Fibroblast of villous mesenchyme (primary cell): ENCODE data around the gene RCAN2. TPM values are rescaled to one million over a fixed set of nuclear protein-coding genes. Genes with fewer than 3 reads are reported as not detected.

Experiments used
- DNase-seq: peaks from one replicate; pipeline ENCODE4 v3.0.0-alpha.2; 2010; ENCODE audit warnings: low read depth
- H3K4me3 ChIP-seq: 2 replicates; pipeline ENCODE4 v1.5.1; 2011; ENCODE audit warnings: low read depth, mild to moderate bottlenecking, low read length
- total RNA-seq: library from RNA; depleted of rRNA; stranded (reverse); fragments of >200 nt; gene quantifications from 2 replicates; pipeline ENCODE4 v1.2.3, GENCODE V29; 2012
- TF ChIP-seq, protein P1 (sequence below): IDR thresholded peaks from 2 replicates; pipeline ENCODE4 v1.5.1; 2012; ENCODE audit warnings: low read depth, mild to moderate bottlenecking, low read length; ENCODE audit not compliant: insufficient read depth

The RCAN2 gene
- total RNA-seq, 1 donor = 1.7 TPM

DNA sequence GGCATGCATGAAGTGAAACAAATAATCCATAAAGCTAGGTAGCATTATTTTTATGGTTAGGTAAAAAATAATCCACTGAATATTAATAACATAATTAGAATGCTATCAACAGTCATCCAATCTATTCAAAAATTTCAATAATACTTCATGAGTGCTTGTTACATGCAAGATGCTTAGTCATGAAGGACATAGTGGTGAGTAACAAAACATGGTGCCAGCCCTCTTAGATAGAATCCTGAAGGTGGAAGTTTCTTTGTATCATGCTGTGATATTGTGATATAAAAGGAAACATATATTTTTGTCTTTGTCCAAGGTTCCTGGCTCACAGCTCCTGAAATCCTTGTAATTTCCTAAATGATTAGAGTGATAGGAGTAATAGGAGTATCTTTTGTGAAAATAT is 14.9 kb downstream of the RCAN2 start:
- no peak for DNase-seq
- H3K4me3 ChIP-seq = no peak overlapping the region

DNA sequence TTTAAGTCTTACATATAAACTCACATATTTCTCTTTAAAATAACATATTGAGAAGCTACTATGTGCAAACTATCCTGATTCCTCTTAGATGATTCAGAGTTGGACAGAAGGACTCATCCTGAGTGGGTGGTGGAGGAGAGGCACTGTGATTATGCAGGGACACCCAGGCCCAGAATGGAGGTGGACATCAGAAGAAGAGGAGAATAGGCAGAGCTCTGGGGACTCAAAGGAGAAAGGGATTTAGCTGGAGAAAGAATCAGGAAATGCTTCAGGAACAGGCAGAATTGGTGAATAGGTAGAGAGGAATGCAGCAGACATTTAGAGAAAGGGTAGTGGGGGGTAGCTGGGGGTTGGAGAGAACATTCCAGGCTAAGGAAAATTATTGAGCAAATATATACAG is 17.4 kb downstream of the RCAN2 start:
- H3K4me3 ChIP-seq = no peak overlapping the region
- TF ChIP-seq, protein P1, sequence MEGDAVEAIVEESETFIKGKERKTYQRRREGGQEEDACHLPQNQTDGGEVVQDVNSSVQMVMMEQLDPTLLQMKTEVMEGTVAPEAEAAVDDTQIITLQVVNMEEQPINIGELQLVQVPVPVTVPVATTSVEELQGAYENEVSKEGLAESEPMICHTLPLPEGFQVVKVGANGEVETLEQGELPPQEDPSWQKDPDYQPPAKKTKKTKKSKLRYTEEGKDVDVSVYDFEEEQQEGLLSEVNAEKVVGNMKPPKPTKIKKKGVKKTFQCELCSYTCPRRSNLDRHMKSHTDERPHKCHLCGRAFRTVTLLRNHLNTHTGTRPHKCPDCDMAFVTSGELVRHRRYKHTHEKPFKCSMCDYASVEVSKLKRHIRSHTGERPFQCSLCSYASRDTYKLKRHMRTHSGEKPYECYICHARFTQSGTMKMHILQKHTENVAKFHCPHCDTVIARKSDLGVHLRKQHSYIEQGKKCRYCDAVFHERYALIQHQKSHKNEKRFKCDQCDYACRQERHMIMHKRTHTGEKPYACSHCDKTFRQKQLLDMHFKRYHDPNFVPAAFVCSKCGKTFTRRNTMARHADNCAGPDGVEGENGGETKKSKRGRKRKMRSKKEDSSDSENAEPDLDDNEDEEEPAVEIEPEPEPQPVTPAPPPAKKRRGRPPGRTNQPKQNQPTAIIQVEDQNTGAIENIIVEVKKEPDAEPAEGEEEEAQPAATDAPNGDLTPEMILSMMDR = no peak
- no peak for DNase-seq

More for the DNA sequence above, 14.9 kb downstream of the RCAN2 start:
- TF ChIP-seq, protein P1 = no peak

DNA sequence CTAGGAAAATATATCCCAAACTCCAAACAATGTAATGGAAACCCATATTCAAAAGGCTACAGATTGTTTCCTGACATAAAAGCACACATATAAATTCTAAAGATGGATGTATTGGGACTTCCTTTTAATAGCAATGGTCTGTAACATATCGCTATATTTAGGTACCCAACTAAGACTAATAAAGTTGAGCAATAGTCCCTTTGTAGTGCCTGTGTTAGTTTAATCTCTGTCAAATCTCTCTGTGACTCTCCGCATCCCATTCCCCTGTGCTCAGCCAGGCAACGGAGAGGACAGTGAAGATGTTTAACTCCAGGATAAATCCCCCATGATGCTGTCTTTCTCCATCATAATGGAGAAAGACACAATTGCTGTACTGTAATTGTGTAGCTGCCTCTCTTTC is 19.0 kb downstream of the RCAN2 start:
- no peak for DNase-seq
- TF ChIP-seq, protein P1 = no peak
- no peak overlapping the region for H3K4me3 ChIP-seq

DNA sequence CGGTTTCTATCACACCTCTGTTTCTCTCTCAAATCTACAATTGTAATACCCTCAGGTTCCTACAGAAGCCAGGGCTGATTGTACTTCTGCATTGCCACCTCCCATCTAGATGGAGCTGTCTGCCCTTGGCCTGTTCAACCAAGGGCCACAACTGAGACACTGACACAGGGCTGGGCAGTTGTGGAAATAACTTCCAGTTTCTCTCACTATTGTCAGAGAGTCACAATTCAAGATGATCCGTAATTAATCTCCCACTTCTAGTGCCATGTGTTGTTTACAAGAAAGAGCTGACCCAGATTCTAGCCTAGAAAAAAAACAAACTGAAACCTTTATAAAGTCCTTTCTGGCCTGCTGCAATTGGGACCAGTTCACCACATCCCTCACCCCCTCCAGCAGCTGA is 22.2 kb downstream of the RCAN2 start:
- H3K4me3 ChIP-seq = no peak overlapping the region
- TF ChIP-seq, protein P1 = no peak
- no peak for DNase-seq

DNA sequence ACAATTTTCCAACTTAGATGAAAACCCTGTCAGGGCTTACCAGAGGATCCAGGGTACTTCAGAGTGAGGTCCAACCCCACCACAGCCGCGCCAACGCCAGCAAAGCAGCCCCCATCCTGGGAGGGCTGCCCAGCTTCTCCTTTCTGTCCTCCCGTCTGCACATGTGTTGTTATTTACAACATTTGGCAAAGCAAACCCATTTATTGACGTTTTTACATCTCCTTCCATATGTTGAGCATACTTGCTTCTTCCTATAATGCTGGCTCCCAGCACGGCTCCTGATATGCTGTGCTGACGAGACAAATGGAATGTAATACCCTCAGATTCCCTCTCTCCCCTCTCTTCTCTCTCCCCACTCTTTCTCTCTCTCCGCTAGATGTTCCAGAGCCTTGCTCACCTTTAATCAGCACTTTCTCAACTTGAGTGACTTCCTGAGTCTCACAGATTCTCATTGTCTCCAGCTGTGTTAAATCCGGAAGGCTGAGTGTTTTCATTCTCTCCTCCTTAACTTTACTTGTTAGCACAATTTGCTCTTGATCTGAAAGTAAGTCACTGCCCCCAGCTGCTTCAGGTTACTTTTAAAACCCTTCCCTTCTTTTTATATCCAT is 22.7 kb downstream of the RCAN2 start:
- TF ChIP-seq, protein P1 = no peak
- no peak for DNase-seq
- no peak overlapping the region for H3K4me3 ChIP-seq

DNA sequence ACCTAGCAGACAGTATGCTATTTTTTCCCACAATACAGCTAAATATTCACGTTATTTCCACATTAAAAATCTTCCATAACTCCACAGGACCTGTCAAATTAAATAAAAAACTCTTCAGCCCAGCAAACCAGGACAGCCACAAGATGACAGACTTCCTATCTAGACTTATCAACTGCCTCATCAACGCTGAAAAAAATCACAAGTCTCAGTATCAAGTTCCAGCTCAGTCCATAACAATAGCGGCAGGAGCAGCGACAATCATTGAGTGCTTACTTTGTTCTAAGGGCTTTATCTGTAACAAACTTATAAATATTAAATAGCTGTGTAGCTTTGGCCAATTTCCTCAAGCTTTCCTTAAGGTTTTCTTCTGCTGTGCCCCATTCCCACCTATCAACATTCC is 24.7 kb downstream of the RCAN2 start:
- TF ChIP-seq, protein P1 = no peak
- no peak for DNase-seq
- no peak overlapping the region for H3K4me3 ChIP-seq
